ENCODE data around the gene TCEANC. TPM values are rescaled to one million over a fixed set of nuclear protein-coding genes. Genes with fewer than 3 reads are reported as not detected.
"Not testable (repeated sequence)": the region's sequence is repeated elsewhere in the genome, so short reads cannot be mapped to it uniquely, and the experiment has no call there.

TCEANC gene
- total RNA-seq, 2 donors from 2014 or later: 2.6 to 9.6 TPM

GRCh38 chrX:13620207-13620606 lies 32.7 kb upstream of the TCEANC start:
- Histone ChIP-seq H3K36me3 (no peaks in the 10 kb centered on the region), H3K27ac (no peak overlapping the region), H3K9me3 (no peaks in the 10 kb centered on the region), H3K4me1 (ENCODE audit: control insufficient read depth in 1 of 2, low read depth in 2 of 2) (no peaks in the 10 kb centered on the region), H3K27me3 (replicated peaks; ENCODE audit: insufficient read depth) (no peaks in the 10 kb centered on the region), H3K4me3 (no peak overlapping the region)
- ATAC-seq (ENCODE audit: insufficient number of reproducible peaks, low FRiP score, low read depth) (no peak), DNase-seq (ENCODE audit: low spot score) (no peak)
- TF ChIP-seq CTCF (IDR thresholded peaks at IDR 0.05): no peak

- H3K27me3 ChIP-seq (replicated peaks; ENCODE audit: insufficient read depth): no peaks in the 10 kb centered on the region
- H3K27ac ChIP-seq: no peak overlapping the region
- no peak for DNase-seq (ENCODE audit: low spot score)
- no peak for TF ChIP-seq CTCF (IDR thresholded peaks at IDR 0.05)
- ATAC-seq (ENCODE audit: insufficient number of reproducible peaks, low FRiP score, low read depth): no peak
- H3K4me3 ChIP-seq: no peak overlapping the region
- H3K4me1 ChIP-seq (ENCODE audit: control insufficient read depth in 1 of 2, low read depth in 2 of 2): no peaks in the 10 kb centered on the region
- no peaks in the 10 kb centered on the region for H3K36me3 ChIP-seq
- H3K9me3 ChIP-seq: no peaks in the 10 kb centered on the region
Observed at GRCh38 chrX:13622401-13622964, 30.5 kb upstream of the TCEANC start.

- H3K36me3 ChIP-seq: no peaks in the 10 kb centered on the region
- H3K4me3 ChIP-seq: no peak overlapping the region
- no peaks in the 10 kb centered on the region for H3K27me3 ChIP-seq (replicated peaks; ENCODE audit: insufficient read depth)
- no peak overlapping the region for H3K27ac ChIP-seq
- H3K9me3 ChIP-seq: no peaks in the 10 kb centered on the region
- DNase-seq (ENCODE audit: low spot score): no peak
- H3K4me1 ChIP-seq (ENCODE audit: control insufficient read depth in 1 of 2, low read depth in 2 of 2): no peaks in the 10 kb centered on the region
- no peak for TF ChIP-seq CTCF (IDR thresholded peaks at IDR 0.05)
- ATAC-seq (ENCODE audit: insufficient number of reproducible peaks, low FRiP score, low read depth): no peak
Observed at GRCh38 chrX:13627306-13627705, 25.6 kb upstream of the TCEANC start.

DNA sequence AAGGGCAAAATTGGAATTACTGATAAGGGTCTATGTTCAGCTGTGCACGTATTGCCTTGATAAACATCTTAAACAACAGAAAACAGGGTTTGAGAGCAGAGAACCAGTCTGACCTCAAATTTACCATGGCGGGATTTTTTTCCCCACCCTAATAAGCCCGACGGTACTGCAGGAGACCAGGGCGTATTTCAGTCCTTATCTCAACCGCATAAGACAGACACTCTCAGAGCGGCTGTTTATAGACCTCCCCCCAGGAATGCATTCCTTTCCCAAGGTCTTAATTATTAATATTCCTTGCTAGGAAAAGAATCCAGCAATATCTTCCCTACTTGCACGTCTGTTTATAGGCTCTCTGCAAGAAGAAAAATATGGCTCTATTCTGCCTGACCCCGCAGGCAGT lies 15.7 kb upstream of the TCEANC start:
- not testable (repeated sequence) for H3K27ac ChIP-seq; ATAC-seq (ENCODE audit: insufficient number of reproducible peaks, low FRiP score, low read depth)

GRCh38 chrX:13638021-13638420 lies 14.9 kb upstream of the TCEANC start:
- no peaks in the 10 kb centered on the region for H3K27me3 ChIP-seq (replicated peaks; ENCODE audit: insufficient read depth)
- no peak overlapping the region for H3K27ac ChIP-seq
- ATAC-seq (ENCODE audit: insufficient number of reproducible peaks, low FRiP score, low read depth) (no peak), DNase-seq (ENCODE audit: low spot score) (no peak)
- H3K4me1 ChIP-seq (ENCODE audit: control insufficient read depth in 1 of 2, low read depth in 2 of 2): no peaks in the 10 kb centered on the region
- no peaks in the 10 kb centered on the region for H3K36me3 ChIP-seq
- TF ChIP-seq CTCF (IDR thresholded peaks at IDR 0.05): no peak
- no peak overlapping the region for H3K4me3 ChIP-seq
- H3K9me3 ChIP-seq: no peaks in the 10 kb centered on the region

More for the DNA sequence above, 15.7 kb upstream of the TCEANC start:
- not testable (repeated sequence) for H3K4me3 ChIP-seq; H3K36me3 ChIP-seq; H3K4me1 ChIP-seq (ENCODE audit: control insufficient read depth in 1 of 2, low read depth in 2 of 2); H3K9me3 ChIP-seq; DNase-seq (ENCODE audit: low spot score); H3K27me3 ChIP-seq (replicated peaks; ENCODE audit: insufficient read depth)

- Histone ChIP-seq H3K9me3 (no peaks in the 10 kb centered on the region), H3K27me3 (replicated peaks; ENCODE audit: insufficient read depth) (no peaks in the 10 kb centered on the region), H3K4me1 (ENCODE audit: control insufficient read depth in 1 of 2, low read depth in 2 of 2) (no peaks in the 10 kb centered on the region), H3K27ac (no peak overlapping the region), H3K36me3 (no peaks in the 10 kb centered on the region), H3K4me3 (no peak overlapping the region)
- ATAC-seq (ENCODE audit: insufficient number of reproducible peaks, low FRiP score, low read depth): no peak
- DNase-seq (ENCODE audit: low spot score): no peak
- no peak for TF ChIP-seq CTCF (IDR thresholded peaks at IDR 0.05)
Observed at GRCh38 chrX:13638826-13639225, 14.1 kb upstream of the TCEANC start.

GRCh38 chrX:13641684-13642083 lies 11.3 kb upstream of the TCEANC start:
- not testable (repeated sequence) for H3K4me3 ChIP-seq; H3K27ac ChIP-seq; H3K27me3 ChIP-seq (replicated peaks; ENCODE audit: insufficient read depth); ATAC-seq (ENCODE audit: insufficient number of reproducible peaks, low FRiP score, low read depth); H3K36me3 ChIP-seq; H3K9me3 ChIP-seq; DNase-seq (ENCODE audit: low spot score); H3K4me1 ChIP-seq (ENCODE audit: control insufficient read depth in 1 of 2, low read depth in 2 of 2)
